Measurements from ENCODE around the gene MX2. TPM values are rescaled to one million over a fixed set of nuclear protein-coding genes. Genes with fewer than 3 reads are reported as not detected.

Gene MX2
- total and polyA plus RNA-seq, 12 donors, result 0.44 to 31.3 (median 4.8) TPM

- Histone ChIP-seq H3K9me3 (replicated peaks in 1 of 3) (no peaks in the 10 kb centered on the region), H3K36me3 (replicated peaks in 1 of 2) (no peaks in the 10 kb centered on the region), H3K27me3 (no peaks in the 10 kb centered on the region), H3K27ac (no peak overlapping the region), H3K4me1 (replicated peaks in 1 of 2) (no peaks in the 10 kb centered on the region), H3K4me3 (no peak overlapping the region)
- 82 to 88% (median 85%) methylated on average over 16 to 18 of the region's 18 CpGs for WGBS, 4 donors
- intact Hi-C loops (cut with DNase I), result no loop called here
- peak in 1 of 7 donors; percentile 44 for DNase-seq
- TF ChIP-seq POLR2A (IDR thresholded peaks at IDR 0.05) (no peak), CTCF (IDR thresholded peaks at IDR 0.05) (no peak)
Measured at GRCh38 chr21:41363370-41364270, 1.8 kb downstream of the MX2 start.

- intact Hi-C loops (cut with DNase I), result no loop called here
- Histone ChIP-seq H3K4me1 (replicated peaks in 1 of 2) (no peaks in the 10 kb centered on the region), H3K9me3 (replicated peaks in 1 of 3) (no peaks in the 10 kb centered on the region), H3K4me3 (no peak overlapping the region), H3K27ac (no peak overlapping the region), H3K27me3 (no peaks in the 10 kb centered on the region), H3K36me3 (replicated peaks in 1 of 2) (no peaks in the 10 kb centered on the region)
- DNase-seq, result peak in 1 of 7 donors; percentile 41
- 89 to 93% (median 92%) methylated on average over 6 of the region's 6 CpGs for WGBS, 4 donors
- TF ChIP-seq POLR2A (IDR thresholded peaks at IDR 0.05) (no peak), CTCF (IDR thresholded peaks at IDR 0.05) (no peak)
Measured at GRCh38 chr21:41364308-41364707, 2.5 kb downstream of the MX2 start.

GRCh38 chr21:41365377-41366107, 3.7 kb downstream of the MX2 start:
- H3K27ac ChIP-seq, result no peak overlapping the region
- intact Hi-C loops (cut with DNase I), result no loop called here
- no peak overlapping the region for H3K4me3 ChIP-seq
- 90 to 93% (median 92%) methylated on average over 15 of the region's 15 CpGs for WGBS, 4 donors
- no peak for DNase-seq
- no peaks in the 10 kb centered on the region for H3K9me3 ChIP-seq (replicated peaks in 1 of 3)
- H3K4me1 ChIP-seq (replicated peaks in 1 of 2), result no peaks in the 10 kb centered on the region
- H3K36me3 ChIP-seq (replicated peaks in 1 of 2), result no peaks in the 10 kb centered on the region
- TF ChIP-seq CTCF (IDR thresholded peaks at IDR 0.05) (no peak), POLR2A (IDR thresholded peaks at IDR 0.05) (no peak)
- H3K27me3 ChIP-seq, result no peaks in the 10 kb centered on the region

GRCh38 chr21:41366522-41367151, 4.8 kb downstream of the MX2 start:
- DNase-seq, result peak in 3 of 7 donors; percentile 12 to 61 (median 39)
- no peak for TF ChIP-seq CTCF (IDR thresholded peaks at IDR 0.05)
- TF ChIP-seq POLR2A (IDR thresholded peaks at IDR 0.05), result no peak

More at GRCh38 chr21:41366522-41367151, 4.8 kb downstream of the MX2 start:
- Histone ChIP-seq H3K27me3 (no peaks in the 10 kb centered on the region), H3K27ac (no peak overlapping the region), H3K36me3 (replicated peaks in 1 of 2) (no peaks in the 10 kb centered on the region), H3K4me1 (replicated peaks in 1 of 2) (no peaks in the 10 kb centered on the region), H3K4me3 (no peak overlapping the region), H3K9me3 (replicated peaks in 1 of 3) (no peaks in the 10 kb centered on the region)
- 70 to 78% (median 76%) methylated on average over 12 of the region's 12 CpGs for WGBS, 4 donors
- intact Hi-C loops (cut with DNase I), result no loop called here

Measured in adrenal gland (tissue), 12 donors.